K562 (cell line): ENCODE results near the gene GATA5. TPM values are rescaled to one million over a fixed set of nuclear protein-coding genes. Genes with fewer than 3 reads are reported as not detected.

ENCODE experiments used
- BRF2 ChIP-seq: IDR thresholded peaks from 3 replicates; pipeline ENCODE4 v1.6.1; 2011; ENCODE audit warnings: borderline replicate concordance, mild to moderate bottlenecking; ENCODE audit not compliant: insufficient read length, insufficient read depth
- CBX1 ChIP-seq: sonication (generic); IDR thresholded peaks from 2 replicates; pipeline ENCODE4 v1.6.1; 2016; ENCODE audit warnings: antibody characterized with exemption, low read depth, mild to moderate bottlenecking
- FOXA3 ChIP-seq, 2 experiments: fragments of 450-650 bp in 1 of 2; sonication (generic) in 1 of 2; formaldehyde crosslinking; IDR thresholded peaks in 1 of 2; conservative IDR thresholded peaks in 1 of 2; 2 replicates each; pipeline versions ENCODE4 v1.4.0 to v1.8.0; 2020 to 2022; ENCODE audit warnings: mild to moderate bottlenecking in 2 of 2, missing genetic modification reagents in 1 of 2
- MTA1 ChIP-seq: fragments of 450-650 bp; IDR thresholded peaks from 2 replicates; pipeline ENCODE4 v1.6.1; 2017; ENCODE audit warnings: borderline replicate concordance
- NCOA2 ChIP-seq, 2 experiments: fragments of 450-650 bp; IDR thresholded peaks; 2 replicates each; pipeline ENCODE4 v1.6.1; 2018; ENCODE audit warnings: mild to moderate bottlenecking in 2 of 2, moderate library complexity in 1 of 2; ENCODE audit not compliant: partially characterized antibody in 2 of 2
- NFIC ChIP-seq: fragments of 450-650 bp; IDR thresholded peaks from 2 replicates; pipeline ENCODE4 v1.6.1; 2017; ENCODE audit warnings: mild to moderate bottlenecking, inconsistent platforms
- PATZ1 ChIP-seq: fragments of 250-450 bp; sonication (Bioruptor Pico); IDR thresholded peaks from 2 replicates; pipeline ENCODE4 v1.5.0; 2020; ENCODE audit warnings: mild to moderate bottlenecking, borderline replicate concordance
- SIN3A ChIP-seq, 2 experiments: fragments of 150-350 bp in 1 of 2; IDR thresholded peaks; 2 replicates each; pipeline ENCODE4 v1.6.1; 2011 to 2016; ENCODE audit warnings: borderline replicate concordance in 2 of 2, low read depth in 2 of 2, low read length in 2 of 2, mild to moderate bottlenecking in 2 of 2, moderate library complexity in 2 of 2; ENCODE audit not compliant: control insufficient read depth in 1 of 2
- YBX1 ChIP-seq: fragments of 450-650 bp; IDR thresholded peaks from 2 replicates; pipeline ENCODE4 v1.7.1; 2016; ENCODE audit warnings: mild to moderate bottlenecking
- ZNF41 ChIP-seq: fragments of 250-450 bp; sonication (Bioruptor Pico); conservative IDR thresholded peaks from 2 replicates; pipeline ENCODE4 v1.4.0; 2020; ENCODE audit warnings: mild to moderate bottlenecking
- ZNF507 ChIP-seq: conservative IDR thresholded peaks from 2 replicates; pipeline ENCODE4 v1.6.1; 2017; ENCODE audit warnings: missing genetic modification characterization, missing compliant biosample characterization
- polyA plus RNA-seq, 8 experiments: library from polyadenylated mRNA; depleted of rRNA in 4 of 8; stranded (reverse) in 5 of 8; unstranded in 3 of 8; fragments of >200 nt; fragmentation: Nextera tagmentation in 2 of 8; fragmentation: Illumina TruSeq in 1 of 8; extraction: Ambion mirVana in 2 of 8; extraction: Trizol in 1 of 8; gene quantifications; 2 replicates each; pipeline versions ENCODE4 v1.2.1 to v1.2.3, GENCODE V29; 2011 to 2014; ENCODE audit warnings: inconsistent platforms in 1 of 8, missing spikeins in 1 of 8
- total RNA-seq, 7 experiments: library from RNA; depleted of rRNA in 6 of 7; stranded (reverse); fragments of >200 nt in 6 of 7; fragmentation: Illumina TruSeq in 2 of 7; extraction: Trizol in 2 of 7; gene quantifications; 2 replicates each; pipeline versions ENCODE4 v1.2.1 to v1.2.3, GENCODE V29; 2011 to 2021; ENCODE audit warnings: low replicate concordance in 1 of 7
- TF ChIP-seq, protein P1 (sequence below), 2 experiments: fragments of 450-650 bp; formaldehyde crosslinking in 1 of 2; IDR thresholded peaks; 2 replicates each; pipeline versions ENCODE4 v1.4.0 to v1.6.1; 2014 to 2020; ENCODE audit warnings: mild to moderate bottlenecking in 2 of 2, borderline replicate concordance in 1 of 2, low read depth in 1 of 2
- TF ChIP-seq, protein P2 (sequence below): IDR thresholded peaks from 2 replicates; pipeline ENCODE4 v1.6.1; 2012; ENCODE audit warnings: low read depth, low read length, improper control_type of control experiment, borderline replicate concordance

The GATA5 gene
- total and polyA plus RNA-seq, 9 of the 15 experiments (the other 6 are each of a cell fraction or from before 2014, with no cell fraction given): 0.09 to 0.57 (median 0.20) TPM; not detected in 3

DNA sequence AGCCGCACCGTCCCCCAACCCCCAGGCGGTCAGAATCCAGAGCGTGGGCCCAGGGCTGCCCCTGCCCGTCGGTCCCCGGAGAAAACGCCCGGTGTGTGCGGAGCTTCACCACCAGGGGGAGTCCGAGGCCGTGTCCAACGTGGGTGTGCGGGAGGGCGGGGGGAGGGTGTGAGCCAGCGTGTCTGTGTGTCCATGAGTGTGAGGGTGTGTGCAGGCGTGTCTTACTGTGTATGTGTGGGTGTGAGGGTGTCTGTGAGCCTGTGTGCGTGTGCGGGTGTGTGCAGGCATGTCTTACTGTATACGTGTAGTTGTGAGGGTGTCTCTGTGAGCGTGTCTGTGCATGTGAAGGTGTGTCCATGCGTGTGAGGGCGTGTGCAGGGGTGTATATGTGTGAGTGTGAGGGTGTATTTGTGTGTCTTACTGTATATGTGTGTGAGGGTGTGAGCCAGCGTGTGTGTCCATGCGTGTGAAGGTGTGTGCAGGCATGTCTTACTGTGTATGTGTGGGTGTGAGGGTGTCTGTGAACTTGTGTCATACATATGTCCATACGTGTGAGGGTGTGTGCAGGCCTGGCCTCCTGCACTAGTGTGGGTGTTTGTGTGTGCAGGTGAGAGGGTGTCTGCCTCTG is 24.6 kb upstream of the GATA5 start (continued):
- TF ChIP-seq, protein P1, sequence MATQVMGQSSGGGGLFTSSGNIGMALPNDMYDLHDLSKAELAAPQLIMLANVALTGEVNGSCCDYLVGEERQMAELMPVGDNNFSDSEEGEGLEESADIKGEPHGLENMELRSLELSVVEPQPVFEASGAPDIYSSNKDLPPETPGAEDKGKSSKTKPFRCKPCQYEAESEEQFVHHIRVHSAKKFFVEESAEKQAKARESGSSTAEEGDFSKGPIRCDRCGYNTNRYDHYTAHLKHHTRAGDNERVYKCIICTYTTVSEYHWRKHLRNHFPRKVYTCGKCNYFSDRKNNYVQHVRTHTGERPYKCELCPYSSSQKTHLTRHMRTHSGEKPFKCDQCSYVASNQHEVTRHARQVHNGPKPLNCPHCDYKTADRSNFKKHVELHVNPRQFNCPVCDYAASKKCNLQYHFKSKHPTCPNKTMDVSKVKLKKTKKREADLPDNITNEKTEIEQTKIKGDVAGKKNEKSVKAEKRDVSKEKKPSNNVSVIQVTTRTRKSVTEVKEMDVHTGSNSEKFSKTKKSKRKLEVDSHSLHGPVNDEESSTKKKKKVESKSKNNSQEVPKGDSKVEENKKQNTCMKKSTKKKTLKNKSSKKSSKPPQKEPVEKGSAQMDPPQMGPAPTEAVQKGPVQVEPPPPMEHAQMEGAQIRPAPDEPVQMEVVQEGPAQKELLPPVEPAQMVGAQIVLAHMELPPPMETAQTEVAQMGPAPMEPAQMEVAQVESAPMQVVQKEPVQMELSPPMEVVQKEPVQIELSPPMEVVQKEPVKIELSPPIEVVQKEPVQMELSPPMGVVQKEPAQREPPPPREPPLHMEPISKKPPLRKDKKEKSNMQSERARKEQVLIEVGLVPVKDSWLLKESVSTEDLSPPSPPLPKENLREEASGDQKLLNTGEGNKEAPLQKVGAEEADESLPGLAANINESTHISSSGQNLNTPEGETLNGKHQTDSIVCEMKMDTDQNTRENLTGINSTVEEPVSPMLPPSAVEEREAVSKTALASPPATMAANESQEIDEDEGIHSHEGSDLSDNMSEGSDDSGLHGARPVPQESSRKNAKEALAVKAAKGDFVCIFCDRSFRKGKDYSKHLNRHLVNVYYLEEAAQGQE (IDR thresholded peaks at IDR 0.05; ENCODE audit: borderline replicate concordance): peak; percentile 88
- TF ChIP-seq, protein P1 (CRISPR knock-in tag; IDR thresholded peaks at IDR 0.05; ENCODE audit: low read depth): no peak
- TF ChIP-seq NCOA2 (IDR thresholded peaks at IDR 0.05; ENCODE audit: partially characterized antibody in 2 of 2) (no peak), YBX1 (no peak), ZNF41 (CRISPR knock-in tag) (no peak), PATZ1 (CRISPR knock-in tag) (no peak), MTA1 (0 out of 2 replicates have a peak, but pooled peaks have one; percentile 22), CBX1 (no peak), ZNF507 (no peak), BRF2 (no peak), FOXA3 (CRISPR knock-in tag; conservative IDR thresholded peaks at IDR 0.05 in 1 of 2, IDR thresholded peaks at IDR 0.05 in 1 of 2) (0 out of 4 replicates have a peak, but pooled peaks of 1 of the 2 experiments have one; percentile 40), NFIC (peak; percentile 35; the same call in 1 of the 2 replicates), SIN3A (IDR thresholded peaks at IDR 0.05; ENCODE audit: borderline replicate concordance in 2 of 2, control insufficient read depth in 1 of 2, low read depth in 2 of 2, low read length in 2 of 2) (no peak)
- TF ChIP-seq, protein P2, sequence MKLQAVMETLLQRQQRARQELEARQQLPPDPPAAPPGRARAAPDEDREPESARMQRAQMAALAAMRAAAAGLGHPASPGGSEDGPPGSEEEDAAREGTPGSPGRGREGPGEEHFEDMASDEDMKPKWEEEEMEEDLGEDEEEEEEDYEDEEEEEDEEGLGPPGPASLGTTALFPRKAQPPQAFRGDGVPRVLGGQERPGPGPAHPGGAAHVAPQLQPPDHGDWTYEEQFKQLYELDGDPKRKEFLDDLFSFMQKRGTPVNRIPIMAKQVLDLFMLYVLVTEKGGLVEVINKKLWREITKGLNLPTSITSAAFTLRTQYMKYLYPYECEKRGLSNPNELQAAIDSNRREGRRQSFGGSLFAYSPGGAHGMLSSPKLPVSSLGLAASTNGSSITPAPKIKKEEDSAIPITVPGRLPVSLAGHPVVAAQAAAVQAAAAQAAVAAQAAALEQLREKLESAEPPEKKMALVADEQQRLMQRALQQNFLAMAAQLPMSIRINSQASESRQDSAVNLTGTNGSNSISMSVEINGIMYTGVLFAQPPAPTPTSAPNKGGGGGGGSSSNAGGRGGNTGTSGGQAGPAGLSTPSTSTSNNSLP: no peak
